WTC11 (cell line): ENCODE results near the gene ALDH3A2. TPM values are rescaled to one million over a fixed set of nuclear protein-coding genes. Genes with fewer than 3 reads are reported as not detected.

Source experiments
- ATAC-seq: fragments of 200-7000 bp; cut with Tn5 transposase; 2 replicates; pipeline ENCODE4 v1.10.0; 2021; ENCODE audit warnings: mild to moderate bottlenecking, moderate library complexity
- CTCF ChIA-PET: fragments of 300-600 bp; sonication (Branson Sonifier 250); formaldehyde crosslinking; loops from one replicate; lab custom pipeline; 2021; ENCODE audit warnings: antibody characterized with exemption; lab: Charles Lee
- POLR2A ChIA-PET: fragments of 350-600 bp; sonication (Branson Sonifier 250); formaldehyde crosslinking; loops from one replicate; lab custom pipeline; 2021; ENCODE audit warnings: antibody characterized with exemption; lab: Charles Lee
- DNase-seq: peaks from one replicate; pipeline ENCODE4 v3.0.0; 2021; ENCODE audit warnings: low spot score
- H3K27ac Mint-ChIP-seq: 2 replicates; pipeline ENCODE4 v1.8.0; 2021; ENCODE audit warnings: mixed read lengths
- H3K27me3 Mint-ChIP-seq: 2 replicates; pipeline ENCODE4 v1.8.0; 2021; ENCODE audit warnings: low read depth, mild to moderate bottlenecking, moderate library complexity, mixed read lengths
- H3K36me3 Mint-ChIP-seq: 2 replicates; pipeline ENCODE4 v1.8.0; 2021; ENCODE audit warnings: mixed read lengths
- H3K4me1 Mint-ChIP-seq: 2 replicates; pipeline ENCODE4 v1.8.0; 2022; ENCODE audit warnings: mixed read lengths
- H3K4me3 Mint-ChIP-seq: 2 replicates; pipeline ENCODE4 v1.8.0; 2021; ENCODE audit warnings: mild to moderate bottlenecking, moderate library complexity, mixed read lengths
- H3K9me3 Mint-ChIP-seq: 2 replicates; pipeline ENCODE4 v1.8.0; 2021; ENCODE audit warnings: mixed read lengths
- ATF1 ChIP-seq: sonication (generic); formaldehyde crosslinking; IDR thresholded peaks from 2 replicates; pipeline ENCODE4 v1.8.1; 2023; ENCODE audit warnings: mild to moderate bottlenecking, moderate library complexity, missing genetic modification reagents
- CBFB ChIP-seq: sonication (generic); formaldehyde crosslinking; IDR thresholded peaks from 2 replicates; pipeline ENCODE4 v1.8.1; 2022; ENCODE audit warnings: mild to moderate bottlenecking, low read depth, missing genetic modification reagents
- CREB1 ChIP-seq: sonication (generic); formaldehyde crosslinking; IDR thresholded peaks from 2 replicates; pipeline ENCODE4 v1.8.0; 2023; ENCODE audit warnings: mild to moderate bottlenecking, missing genetic modification reagents
- CREM ChIP-seq: sonication (generic); formaldehyde crosslinking; IDR thresholded peaks from 2 replicates; pipeline ENCODE4 v1.8.1; 2022; ENCODE audit warnings: mild to moderate bottlenecking, missing genetic modification reagents, moderate library complexity
- EMX1 ChIP-seq: fragments of 250-450 bp; sonication (Bioruptor Pico); IDR thresholded peaks from 2 replicates; pipeline ENCODE4 v1.8.0; 2021; ENCODE audit warnings: mild to moderate bottlenecking
- ETV6 ChIP-seq: sonication (generic); formaldehyde crosslinking; IDR thresholded peaks from 2 replicates; pipeline ENCODE4 v1.8.1; 2022; ENCODE audit warnings: mild to moderate bottlenecking, missing genetic modification reagents
- GTF2I ChIP-seq: fragments of 250-450 bp; sonication (Bioruptor Pico); conservative IDR thresholded peaks from 2 replicates; pipeline ENCODE4 v1.4.0; 2021; ENCODE audit warnings: mild to moderate bottlenecking
- JUN ChIP-seq: sonication (generic); formaldehyde crosslinking; IDR thresholded peaks from 2 replicates; pipeline ENCODE4 v1.8.0; 2023; ENCODE audit warnings: mild to moderate bottlenecking, missing genetic modification reagents
- NFYB ChIP-seq: sonication (generic); formaldehyde crosslinking; conservative IDR thresholded peaks from 2 replicates; pipeline ENCODE4 v1.8.0; 2022; ENCODE audit warnings: low read depth, missing genetic modification reagents
- NR3C1 ChIP-seq: sonication (generic); formaldehyde crosslinking; conservative IDR thresholded peaks from 2 replicates; pipeline ENCODE4 v1.8.1; 2023; ENCODE audit warnings: low read depth, mild to moderate bottlenecking, missing genetic modification reagents
- OVOL2 ChIP-seq: fragments of 250-450 bp; sonication (Bioruptor Pico); IDR thresholded peaks from 2 replicates; pipeline ENCODE4 v1.9.0; 2021; ENCODE audit warnings: mild to moderate bottlenecking, borderline replicate concordance
- SOX15 ChIP-seq: fragments of 250-450 bp; sonication (Bioruptor Pico); IDR thresholded peaks from 2 replicates; pipeline ENCODE4 v1.9.0; 2021; ENCODE audit warnings: mild to moderate bottlenecking
- ZNF263 ChIP-seq: sonication (generic); formaldehyde crosslinking; IDR thresholded peaks from 2 replicates; pipeline ENCODE4 v1.8.1; 2022; ENCODE audit warnings: low read depth, mild to moderate bottlenecking, moderate library complexity, missing genetic modification reagents
- ZNF317 ChIP-seq: sonication (generic); formaldehyde crosslinking; IDR thresholded peaks from 2 replicates; pipeline ENCODE4 v1.8.1; 2023; ENCODE audit warnings: low read depth, mild to moderate bottlenecking, moderate library complexity, missing genetic modification reagents, borderline replicate concordance
- ZNF416 ChIP-seq: fragments of 250-450 bp; sonication (Bioruptor Pico); IDR thresholded peaks from 2 replicates; pipeline ENCODE4 v1.9.0; 2021; ENCODE audit warnings: mild to moderate bottlenecking, inconsistent platforms
- total RNA-seq: library from RNA; stranded (reverse); gene quantifications from 3 replicates; pipeline ENCODE4 v1.2.3, GENCODE V29; 2021
- TF ChIP-seq, protein P1 (sequence below): sonication (generic); formaldehyde crosslinking; IDR thresholded peaks from 2 replicates; pipeline ENCODE4 v1.8.0; 2022; ENCODE audit warnings: missing genetic modification reagents
- TF ChIP-seq, protein P2 (sequence below): sonication (generic); formaldehyde crosslinking; IDR thresholded peaks from 2 replicates; pipeline ENCODE4 v1.8.1; 2022; ENCODE audit warnings: mild to moderate bottlenecking, moderate library complexity, missing genetic modification reagents
- TF ChIP-seq, protein P3 (sequence below): sonication (generic); formaldehyde crosslinking; IDR thresholded peaks from 2 replicates; pipeline ENCODE4 v1.8.1; 2022; ENCODE audit warnings: low read depth, mild to moderate bottlenecking, moderate library complexity, missing genetic modification reagents, borderline replicate concordance
- TF ChIP-seq, protein P4 (sequence below): sonication (generic); formaldehyde crosslinking; IDR thresholded peaks from 2 replicates; pipeline ENCODE4 v1.8.1; 2022; ENCODE audit warnings: low read depth, missing genetic modification reagents, borderline replicate concordance
- TF ChIP-seq, protein P5 (sequence below): sonication (generic); formaldehyde crosslinking; IDR thresholded peaks from 2 replicates; pipeline ENCODE4 v1.8.1; 2023; ENCODE audit warnings: mild to moderate bottlenecking, missing genetic modification reagents, moderate library complexity

ALDH3A2 gene
- total RNA-seq, 1 experiment from 2014 or later = 68.5 TPM

DNA sequence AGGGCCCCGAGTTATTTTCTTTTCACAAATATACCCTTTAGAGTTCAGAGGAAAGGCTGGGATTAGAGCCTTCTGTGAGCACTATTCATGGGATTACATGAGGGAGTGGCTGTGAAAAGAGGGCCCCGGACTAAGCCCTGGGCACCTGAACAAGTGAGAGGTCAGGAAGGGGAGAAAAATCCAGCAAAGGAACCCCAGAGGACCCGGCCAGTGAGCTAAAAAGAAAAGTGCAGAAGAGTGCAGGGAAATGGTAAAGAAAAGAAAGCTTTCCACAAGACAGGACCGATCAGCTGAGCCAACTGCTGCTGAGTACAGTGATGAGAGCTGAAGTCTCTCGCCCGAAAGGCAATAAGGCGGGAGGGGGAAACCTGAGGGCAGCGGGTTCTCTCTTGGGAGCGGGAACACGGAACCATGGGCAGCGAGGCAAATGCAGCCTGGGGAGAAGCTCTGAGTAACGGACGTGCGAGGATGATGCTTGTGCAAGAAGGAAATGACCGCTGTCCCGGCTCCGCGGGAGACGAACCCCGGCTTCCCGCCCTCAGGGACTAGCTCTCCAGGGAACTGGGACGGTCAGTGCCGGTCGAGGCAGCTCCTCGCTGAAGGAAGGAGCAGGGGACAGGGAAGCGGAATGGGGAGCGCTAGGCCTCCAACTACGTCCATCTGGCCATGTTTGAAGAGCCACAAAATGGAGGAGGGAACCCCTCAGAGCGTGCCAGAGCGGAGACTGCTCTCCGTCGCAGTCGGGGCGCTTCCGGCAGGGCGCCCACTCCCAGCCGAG lies 665 bp upstream of the ALDH3A2 start (continued):
- TF ChIP-seq, protein P1, sequence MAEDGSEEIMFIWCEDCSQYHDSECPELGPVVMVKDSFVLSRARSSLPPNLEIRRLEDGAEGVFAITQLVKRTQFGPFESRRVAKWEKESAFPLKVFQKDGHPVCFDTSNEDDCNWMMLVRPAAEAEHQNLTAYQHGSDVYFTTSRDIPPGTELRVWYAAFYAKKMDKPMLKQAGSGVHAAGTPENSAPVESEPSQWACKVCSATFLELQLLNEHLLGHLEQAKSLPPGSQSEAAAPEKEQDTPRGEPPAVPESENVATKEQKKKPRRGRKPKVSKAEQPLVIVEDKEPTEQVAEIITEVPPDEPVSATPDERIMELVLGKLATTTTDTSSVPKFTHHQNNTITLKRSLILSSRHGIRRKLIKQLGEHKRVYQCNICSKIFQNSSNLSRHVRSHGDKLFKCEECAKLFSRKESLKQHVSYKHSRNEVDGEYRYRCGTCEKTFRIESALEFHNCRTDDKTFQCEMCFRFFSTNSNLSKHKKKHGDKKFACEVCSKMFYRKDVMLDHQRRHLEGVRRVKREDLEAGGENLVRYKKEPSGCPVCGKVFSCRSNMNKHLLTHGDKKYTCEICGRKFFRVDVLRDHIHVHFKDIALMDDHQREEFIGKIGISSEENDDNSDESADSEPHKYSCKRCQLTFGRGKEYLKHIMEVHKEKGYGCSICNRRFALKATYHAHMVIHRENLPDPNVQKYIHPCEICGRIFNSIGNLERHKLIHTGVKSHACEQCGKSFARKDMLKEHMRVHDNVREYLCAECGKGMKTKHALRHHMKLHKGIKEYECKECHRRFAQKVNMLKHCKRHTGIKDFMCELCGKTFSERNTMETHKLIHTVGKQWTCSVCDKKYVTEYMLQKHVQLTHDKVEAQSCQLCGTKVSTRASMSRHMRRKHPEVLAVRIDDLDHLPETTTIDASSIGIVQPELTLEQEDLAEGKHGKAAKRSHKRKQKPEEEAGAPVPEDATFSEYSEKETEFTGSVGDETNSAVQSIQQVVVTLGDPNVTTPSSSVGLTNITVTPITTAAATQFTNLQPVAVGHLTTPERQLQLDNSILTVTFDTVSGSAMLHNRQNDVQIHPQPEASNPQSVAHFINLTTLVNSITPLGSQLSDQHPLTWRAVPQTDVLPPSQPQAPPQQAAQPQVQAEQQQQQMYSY (CRISPR knock-in tag) = 0 out of 2 replicates have a peak, but pooled peaks have one; percentile 7
- TF ChIP-seq NR3C1 (CRISPR knock-in tag) = no peak
- TF ChIP-seq SOX15 (CRISPR knock-in tag) = no peak
- no peak for TF ChIP-seq CREB1 (CRISPR knock-in tag)
- no peak; the same call in 1 of the 2 replicates for TF ChIP-seq JUN (CRISPR knock-in tag)
- TF ChIP-seq, protein P2, sequence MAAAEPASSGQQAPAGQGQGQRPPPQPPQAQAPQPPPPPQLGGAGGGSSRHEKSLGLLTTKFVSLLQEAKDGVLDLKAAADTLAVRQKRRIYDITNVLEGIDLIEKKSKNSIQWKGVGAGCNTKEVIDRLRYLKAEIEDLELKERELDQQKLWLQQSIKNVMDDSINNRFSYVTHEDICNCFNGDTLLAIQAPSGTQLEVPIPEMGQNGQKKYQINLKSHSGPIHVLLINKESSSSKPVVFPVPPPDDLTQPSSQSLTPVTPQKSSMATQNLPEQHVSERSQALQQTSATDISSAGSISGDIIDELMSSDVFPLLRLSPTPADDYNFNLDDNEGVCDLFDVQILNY = no peak
- TF ChIP-seq, protein P3, sequence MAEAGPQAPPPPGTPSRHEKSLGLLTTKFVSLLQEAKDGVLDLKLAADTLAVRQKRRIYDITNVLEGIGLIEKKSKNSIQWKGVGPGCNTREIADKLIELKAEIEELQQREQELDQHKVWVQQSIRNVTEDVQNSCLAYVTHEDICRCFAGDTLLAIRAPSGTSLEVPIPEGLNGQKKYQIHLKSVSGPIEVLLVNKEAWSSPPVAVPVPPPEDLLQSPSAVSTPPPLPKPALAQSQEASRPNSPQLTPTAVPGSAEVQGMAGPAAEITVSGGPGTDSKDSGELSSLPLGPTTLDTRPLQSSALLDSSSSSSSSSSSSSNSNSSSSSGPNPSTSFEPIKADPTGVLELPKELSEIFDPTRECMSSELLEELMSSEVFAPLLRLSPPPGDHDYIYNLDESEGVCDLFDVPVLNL (CRISPR knock-in tag) = no peak
- no peak for TF ChIP-seq ZNF416 (CRISPR knock-in tag)

DNA sequence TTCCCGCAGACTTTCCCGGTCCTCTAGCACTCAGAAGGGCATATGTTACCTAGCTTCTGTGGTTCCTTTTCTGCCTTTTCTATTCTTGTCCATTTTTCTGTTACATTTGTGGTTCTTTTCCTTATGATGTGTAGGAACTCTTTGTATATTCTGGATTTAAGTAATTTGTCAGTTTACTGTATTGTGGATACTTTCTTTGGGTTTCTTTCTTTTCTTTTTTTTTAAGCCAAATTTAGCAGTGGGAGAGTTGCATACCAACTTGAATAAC lies 657 bp downstream of the ALDH3A2 start:
- CTCF ChIA-PET = interaction anchor here (0.5 to 4.2 kb wide), 16 partner anchors 15 to 311 kb away, joined by 3 to 42 read pairs (median 12); partner anchors contain the start of genes B9D1, MAPK7 and SLC47A1
- H3K27ac Mint-ChIP-seq = peak overlapping the region; percentile 77
- TF ChIP-seq ATF1 (CRISPR knock-in tag) (no peak), NFYB (CRISPR knock-in tag) (no peak), CBFB (no peak), EMX1 (CRISPR knock-in tag) (no peak), SOX15 (CRISPR knock-in tag) (no peak), ETV6 (CRISPR knock-in tag) (no peak), CREM (CRISPR knock-in tag) (no peak), ZNF317 (CRISPR knock-in tag) (no peak), ZNF263 (CRISPR knock-in tag) (no peak), GTF2I (no peak), NR3C1 (CRISPR knock-in tag) (no peak), OVOL2 (no peak)
- TF ChIP-seq, protein P2 = no peak
- TF ChIP-seq, protein P4, sequence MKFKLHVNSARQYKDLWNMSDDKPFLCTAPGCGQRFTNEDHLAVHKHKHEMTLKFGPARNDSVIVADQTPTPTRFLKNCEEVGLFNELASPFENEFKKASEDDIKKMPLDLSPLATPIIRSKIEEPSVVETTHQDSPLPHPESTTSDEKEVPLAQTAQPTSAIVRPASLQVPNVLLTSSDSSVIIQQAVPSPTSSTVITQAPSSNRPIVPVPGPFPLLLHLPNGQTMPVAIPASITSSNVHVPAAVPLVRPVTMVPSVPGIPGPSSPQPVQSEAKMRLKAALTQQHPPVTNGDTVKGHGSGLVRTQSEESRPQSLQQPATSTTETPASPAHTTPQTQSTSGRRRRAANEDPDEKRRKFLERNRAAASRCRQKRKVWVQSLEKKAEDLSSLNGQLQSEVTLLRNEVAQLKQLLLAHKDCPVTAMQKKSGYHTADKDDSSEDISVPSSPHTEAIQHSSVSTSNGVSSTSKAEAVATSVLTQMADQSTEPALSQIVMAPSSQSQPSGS (CRISPR knock-in tag) = no peak
- TF ChIP-seq, protein P5, sequence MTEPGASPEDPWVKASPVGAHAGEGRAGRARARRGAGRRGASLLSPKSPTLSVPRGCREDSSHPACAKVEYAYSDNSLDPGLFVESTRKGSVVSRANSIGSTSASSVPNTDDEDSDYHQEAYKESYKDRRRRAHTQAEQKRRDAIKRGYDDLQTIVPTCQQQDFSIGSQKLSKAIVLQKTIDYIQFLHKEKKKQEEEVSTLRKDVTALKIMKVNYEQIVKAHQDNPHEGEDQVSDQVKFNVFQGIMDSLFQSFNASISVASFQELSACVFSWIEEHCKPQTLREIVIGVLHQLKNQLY (CRISPR knock-in tag) = no peak
- TF ChIP-seq, protein P3 (CRISPR knock-in tag) = no peak

More for the DNA sequence above, 657 bp downstream of the ALDH3A2 start:
- Mint-ChIP-seq H3K36me3 (peaks cover 29% of the 10 kb centered on the region), H3K4me1 (peaks cover 58% of the 10 kb centered on the region), H3K9me3 (peaks cover 9% of the 10 kb centered on the region), H3K4me3 (peak overlapping the region; percentile 92), H3K27me3 (peaks cover 8% of the 10 kb centered on the region)
- ATAC-seq (no peak), DNase-seq (no peak)
- POLR2A ChIA-PET = interaction anchor here (1.3 to 2.5 kb wide), 4 partner anchors 10 to 271 kb away, joined by 3 to 14 read pairs (median 6); partner anchors contain the start of genes MAPK7 and ULK2
